Astrocyte (in vitro differentiated cells and primary cell): ENCODE measurements around the gene SLC18A3. TPM values are rescaled to one million over a fixed set of nuclear protein-coding genes. Genes with fewer than 3 reads are reported as not detected.

Source experiments
- DNase-seq: peaks from one replicate; pipeline ENCODE4 v3.0.0-alpha.2; 2010; ENCODE audit warnings: low read depth
- FAIRE-seq: peaks from 2 replicates; lab custom pipeline; 2011; peaks lifted over from hg19 to GRCh38; lab: Jason Lieb, UNC
- H2AFZ ChIP-seq: 2 replicates; pipeline ENCODE4 v1.6.0; 2012; ENCODE audit warnings: low read depth, low read length, inconsistent platforms
- H3K27ac ChIP-seq: 2 replicates; pipeline ENCODE4 v1.5.1; 2011; ENCODE audit warnings: low read depth, low read length, inconsistent platforms
- H3K27me3 ChIP-seq: 2 replicates; pipeline ENCODE4 v1.6.0; 2011; ENCODE audit warnings: low read length, inconsistent platforms; ENCODE audit not compliant: insufficient read depth
- H3K36me3 ChIP-seq: 2 replicates; pipeline ENCODE4 v1.5.1; 2011; ENCODE audit warnings: low read length, inconsistent platforms; ENCODE audit not compliant: insufficient read depth
- H3K4me1 ChIP-seq: 2 replicates; pipeline ENCODE4 v1.5.1; 2011; ENCODE audit warnings: low read length, inconsistent platforms; ENCODE audit not compliant: insufficient read depth
- H3K4me2 ChIP-seq: 2 replicates; pipeline ENCODE4 v1.6.0; 2012; ENCODE audit warnings: low read length, inconsistent platforms
- H3K4me3 ChIP-seq: 2 replicates; pipeline ENCODE4 v1.5.1; 2011; ENCODE audit warnings: low read depth, mild to moderate bottlenecking, low read length, inconsistent platforms; ENCODE audit not compliant: insufficient read depth
- H3K79me2 ChIP-seq: 2 replicates; pipeline ENCODE4 v1.6.0; 2012; ENCODE audit warnings: mild to moderate bottlenecking, low read length, inconsistent platforms; ENCODE audit not compliant: insufficient read depth
- H3K9ac ChIP-seq: 2 replicates; pipeline ENCODE4 v1.6.0; 2012; ENCODE audit warnings: mild to moderate bottlenecking, low read length, inconsistent platforms
- H3K9me3 ChIP-seq: 2 replicates; pipeline ENCODE4 v1.5.1; 2012; ENCODE audit warnings: low read depth, mild to moderate bottlenecking, low read length, inconsistent platforms; ENCODE audit not compliant: insufficient read depth
- H4K20me1 ChIP-seq: 2 replicates; pipeline ENCODE4 v1.6.0; 2012; ENCODE audit warnings: low read length, inconsistent platforms; ENCODE audit not compliant: insufficient read depth
- H3K27ac Mint-ChIP-seq: one replicate; pipeline ENCODE4 v1.8.0; 2021; ENCODE audit warnings: mild to moderate bottlenecking, mixed read lengths; ENCODE audit not compliant: unreplicated experiment
- H3K27me3 Mint-ChIP-seq: one replicate; pipeline ENCODE4 v1.8.0; 2021; ENCODE audit warnings: low read depth, mixed read lengths; ENCODE audit not compliant: unreplicated experiment
- H3K36me3 Mint-ChIP-seq: one replicate; pipeline ENCODE4 v1.8.0; 2021; ENCODE audit warnings: low read depth, mixed read lengths; ENCODE audit not compliant: unreplicated experiment
- H3K4me1 Mint-ChIP-seq: one replicate; pipeline ENCODE4 v1.8.0; 2021; ENCODE audit warnings: low read depth, mixed read lengths; ENCODE audit not compliant: unreplicated experiment
- H3K4me3 Mint-ChIP-seq: one replicate; pipeline ENCODE4 v1.8.0; 2021; ENCODE audit warnings: mild to moderate bottlenecking, moderate library complexity, mixed read lengths; ENCODE audit not compliant: unreplicated experiment
- H3K9me3 Mint-ChIP-seq: one replicate; pipeline ENCODE4 v1.8.0; 2021; ENCODE audit warnings: mild to moderate bottlenecking, mixed read lengths; ENCODE audit not compliant: unreplicated experiment
- EZH2 ChIP-seq: IDR thresholded peaks from 2 replicates; pipeline ENCODE4 v1.6.1; 2012; ENCODE audit warnings: mild to moderate bottlenecking, low read length, inconsistent platforms; ENCODE audit not compliant: insufficient read depth
- total RNA-seq: library from RNA; stranded (reverse); gene quantifications from 2 replicates; pipeline ENCODE4 v1.2.1, GENCODE V29; 2021
- TF ChIP-seq, protein P1 (sequence below): IDR thresholded peaks from 2 replicates; pipeline ENCODE4 v1.5.1; 2011; ENCODE audit warnings: low read depth, mild to moderate bottlenecking, inconsistent platforms, low read length, moderate library complexity; ENCODE audit not compliant: insufficient read depth

The SLC18A3 gene
- total RNA-seq, 1 donor from 2014 or later: 4.6 TPM

DNA sequence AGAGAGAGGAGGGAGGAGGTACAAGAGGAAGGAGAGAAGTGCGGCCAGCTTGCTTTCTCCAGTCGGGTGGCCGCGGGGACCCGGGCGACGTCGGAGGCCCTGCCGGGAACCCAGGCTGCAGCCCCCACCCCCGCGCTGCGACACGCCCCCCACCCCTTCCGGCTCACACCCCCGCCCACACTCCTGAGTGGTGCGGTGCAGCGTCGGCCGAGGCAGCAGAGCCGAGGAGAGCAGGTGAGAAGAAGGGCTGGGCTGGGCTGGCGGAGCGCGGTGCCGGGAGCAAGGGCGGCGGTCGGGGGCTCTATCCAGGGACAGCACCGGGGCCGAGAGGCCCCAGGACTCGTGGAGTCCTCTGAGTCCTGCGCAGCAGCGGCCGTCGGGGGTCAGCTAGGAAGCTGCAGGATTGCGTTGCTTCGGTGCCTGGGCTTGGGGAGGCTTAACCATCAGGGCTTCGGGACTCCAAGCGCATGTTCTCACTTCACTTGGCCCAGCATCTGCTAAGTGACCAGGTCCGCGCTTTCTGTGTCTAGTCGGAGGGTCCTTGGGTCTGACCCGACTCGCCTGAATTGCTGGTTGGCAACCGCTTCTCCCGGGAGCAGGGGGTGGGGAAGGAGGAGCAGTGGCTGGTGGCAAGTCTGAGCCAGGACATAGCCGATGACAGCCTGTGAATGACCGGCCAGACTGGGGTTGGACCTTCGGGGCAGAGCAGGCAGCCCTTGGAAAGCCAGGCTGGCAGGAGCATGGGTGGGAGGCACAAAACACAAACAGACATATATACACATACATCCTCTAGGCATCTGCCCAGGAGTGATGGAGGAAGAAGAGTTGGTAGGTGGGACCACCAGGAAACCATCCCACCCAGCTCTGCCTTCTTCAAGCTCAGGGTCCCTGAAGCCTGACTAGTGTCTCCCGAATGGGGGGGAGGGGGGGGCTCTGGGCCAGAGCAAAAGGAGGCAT lies 4.4 kb downstream of the SLC18A3 start:
- Histone ChIP-seq H3K4me3 (no peak overlapping the region), H3K27ac (no peak overlapping the region), H3K79me2 (no peaks in the 10 kb centered on the region), H3K27me3 (peaks cover 55% of the 10 kb centered on the region), H2AFZ (no peak overlapping the region), H3K9me3 (peaks cover 8% of the 10 kb centered on the region), H3K4me2 (no peak overlapping the region), H3K9ac (no peak overlapping the region), H4K20me1 (no peaks in the 10 kb centered on the region), H3K4me1 (peaks cover 7% of the 10 kb centered on the region), H3K36me3 (no peaks in the 10 kb centered on the region)
- Mint-ChIP-seq H3K27ac (no peak overlapping the region), H3K9me3 (peaks cover 28% of the 10 kb centered on the region), H3K27me3 (peaks cover 77% of the 10 kb centered on the region), H3K4me3 (no peak overlapping the region), H3K4me1 (peaks cover 2% of the 10 kb centered on the region), H3K36me3 (peaks cover 4% of the 10 kb centered on the region)
- TF ChIP-seq, protein P1, sequence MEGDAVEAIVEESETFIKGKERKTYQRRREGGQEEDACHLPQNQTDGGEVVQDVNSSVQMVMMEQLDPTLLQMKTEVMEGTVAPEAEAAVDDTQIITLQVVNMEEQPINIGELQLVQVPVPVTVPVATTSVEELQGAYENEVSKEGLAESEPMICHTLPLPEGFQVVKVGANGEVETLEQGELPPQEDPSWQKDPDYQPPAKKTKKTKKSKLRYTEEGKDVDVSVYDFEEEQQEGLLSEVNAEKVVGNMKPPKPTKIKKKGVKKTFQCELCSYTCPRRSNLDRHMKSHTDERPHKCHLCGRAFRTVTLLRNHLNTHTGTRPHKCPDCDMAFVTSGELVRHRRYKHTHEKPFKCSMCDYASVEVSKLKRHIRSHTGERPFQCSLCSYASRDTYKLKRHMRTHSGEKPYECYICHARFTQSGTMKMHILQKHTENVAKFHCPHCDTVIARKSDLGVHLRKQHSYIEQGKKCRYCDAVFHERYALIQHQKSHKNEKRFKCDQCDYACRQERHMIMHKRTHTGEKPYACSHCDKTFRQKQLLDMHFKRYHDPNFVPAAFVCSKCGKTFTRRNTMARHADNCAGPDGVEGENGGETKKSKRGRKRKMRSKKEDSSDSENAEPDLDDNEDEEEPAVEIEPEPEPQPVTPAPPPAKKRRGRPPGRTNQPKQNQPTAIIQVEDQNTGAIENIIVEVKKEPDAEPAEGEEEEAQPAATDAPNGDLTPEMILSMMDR: no peak
- peak; percentile 84 for TF ChIP-seq EZH2
- no peak for DNase-seq
- no peak for FAIRE-seq

DNA sequence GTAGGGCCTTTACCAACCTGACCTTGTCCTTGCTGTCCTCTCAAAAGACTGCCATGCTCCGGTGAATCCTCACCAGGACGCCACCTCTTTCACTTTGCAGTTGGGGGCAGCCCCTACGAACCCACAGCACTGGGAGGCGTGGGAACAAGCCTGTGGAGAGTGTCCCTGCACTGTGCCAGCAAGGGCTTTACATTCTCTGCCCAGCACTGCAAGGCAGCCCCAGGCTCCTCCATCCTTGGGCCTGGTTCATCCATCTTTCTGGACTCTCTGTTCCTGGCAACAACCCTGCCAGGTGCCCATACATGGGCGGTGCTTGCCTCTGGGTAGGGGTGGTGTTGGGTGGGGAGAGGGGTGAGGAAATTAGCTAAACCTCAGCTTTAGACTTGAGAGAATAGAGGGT lies 5.1 kb downstream of the SLC18A3 start:
- Histone ChIP-seq H3K4me1 (peaks cover 7% of the 10 kb centered on the region), H3K27me3 (peaks cover 54% of the 10 kb centered on the region), H3K9ac (no peak overlapping the region), H4K20me1 (no peaks in the 10 kb centered on the region), H3K9me3 (peaks cover 8% of the 10 kb centered on the region), H3K36me3 (no peaks in the 10 kb centered on the region), H3K4me2 (no peak overlapping the region), H3K4me3 (no peak overlapping the region), H2AFZ (no peak overlapping the region), H3K79me2 (no peaks in the 10 kb centered on the region), H3K27ac (no peak overlapping the region)
- H3K36me3 Mint-ChIP-seq: peaks cover 4% of the 10 kb centered on the region
- H3K4me3 Mint-ChIP-seq: no peak overlapping the region
- DNase-seq (no peak), FAIRE-seq (no peak)
- peaks cover 84% of the 10 kb centered on the region for H3K27me3 Mint-ChIP-seq
- peaks cover 28% of the 10 kb centered on the region for H3K9me3 Mint-ChIP-seq
- no peak overlapping the region for H3K27ac Mint-ChIP-seq
- no peak for TF ChIP-seq EZH2
- TF ChIP-seq, protein P1: no peak
- H3K4me1 Mint-ChIP-seq: peaks cover 2% of the 10 kb centered on the region

DNA sequence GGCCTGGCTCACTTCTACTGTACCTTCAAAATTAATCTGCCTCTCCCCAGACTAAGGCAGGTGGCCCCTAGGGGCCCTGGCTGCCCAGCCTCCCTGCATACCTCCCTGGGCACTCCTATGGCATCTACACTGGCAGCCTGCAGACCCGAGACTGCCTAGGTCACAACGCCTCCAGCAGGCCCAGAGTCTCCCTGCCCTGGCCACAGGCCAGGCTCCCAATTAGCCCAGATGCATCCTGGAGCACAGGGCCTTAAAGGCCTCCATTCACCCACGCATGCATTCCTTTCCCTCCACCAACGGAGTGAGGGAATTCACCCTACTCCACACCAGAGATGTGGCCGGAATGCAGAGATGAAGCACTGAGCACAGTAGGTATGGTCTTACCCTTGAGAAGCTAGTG lies 5.6 kb downstream of the SLC18A3 start:
- Histone ChIP-seq H3K79me2 (no peaks in the 10 kb centered on the region), H3K4me1 (peaks cover 3% of the 10 kb centered on the region), H3K36me3 (no peaks in the 10 kb centered on the region), H3K27ac (no peak overlapping the region), H4K20me1 (no peaks in the 10 kb centered on the region), H3K9me3 (peaks cover 8% of the 10 kb centered on the region), H3K27me3 (peaks cover 48% of the 10 kb centered on the region), H3K4me3 (no peak overlapping the region), H3K9ac (no peak overlapping the region), H2AFZ (no peak overlapping the region), H3K4me2 (no peak overlapping the region)
- H3K4me3 Mint-ChIP-seq: no peak overlapping the region
- DNase-seq: no peak
- H3K27me3 Mint-ChIP-seq: peaks cover 86% of the 10 kb centered on the region
- H3K36me3 Mint-ChIP-seq: peaks cover 4% of the 10 kb centered on the region
- TF ChIP-seq EZH2: no peak
- H3K9me3 Mint-ChIP-seq: peaks cover 28% of the 10 kb centered on the region
- no peak for FAIRE-seq
- peaks cover 2% of the 10 kb centered on the region for H3K4me1 Mint-ChIP-seq
- no peak overlapping the region for H3K27ac Mint-ChIP-seq
